ENCODE measurements around the gene FKBP1B.
"Not testable (repeated sequence)": the region's sequence is repeated elsewhere in the genome, so short reads cannot be mapped to it uniquely, and the experiment has no call there.

The FKBP1B gene

GRCh38 chr2:24109431-24109830 is 59.9 kb downstream of the FKBP1B start:
- not testable (repeated sequence) for H3K4me1 ChIP-seq (ENCODE audit: insufficient read depth, low read length); H3K9ac ChIP-seq (ENCODE audit: low read length); H3K27ac ChIP-seq (ENCODE audit: low read depth, low read length); H3K36me3 ChIP-seq (ENCODE audit: insufficient read depth, low read length); H3K27me3 ChIP-seq (ENCODE audit: control insufficient read depth in 1 of 2, insufficient read depth in 2 of 2, low read length in 2 of 2); H3K4me3 ChIP-seq (ENCODE audit: low read depth in 1 of 2, low read length in 2 of 2); H3K9me3 ChIP-seq (ENCODE audit: low read length)

DNA sequence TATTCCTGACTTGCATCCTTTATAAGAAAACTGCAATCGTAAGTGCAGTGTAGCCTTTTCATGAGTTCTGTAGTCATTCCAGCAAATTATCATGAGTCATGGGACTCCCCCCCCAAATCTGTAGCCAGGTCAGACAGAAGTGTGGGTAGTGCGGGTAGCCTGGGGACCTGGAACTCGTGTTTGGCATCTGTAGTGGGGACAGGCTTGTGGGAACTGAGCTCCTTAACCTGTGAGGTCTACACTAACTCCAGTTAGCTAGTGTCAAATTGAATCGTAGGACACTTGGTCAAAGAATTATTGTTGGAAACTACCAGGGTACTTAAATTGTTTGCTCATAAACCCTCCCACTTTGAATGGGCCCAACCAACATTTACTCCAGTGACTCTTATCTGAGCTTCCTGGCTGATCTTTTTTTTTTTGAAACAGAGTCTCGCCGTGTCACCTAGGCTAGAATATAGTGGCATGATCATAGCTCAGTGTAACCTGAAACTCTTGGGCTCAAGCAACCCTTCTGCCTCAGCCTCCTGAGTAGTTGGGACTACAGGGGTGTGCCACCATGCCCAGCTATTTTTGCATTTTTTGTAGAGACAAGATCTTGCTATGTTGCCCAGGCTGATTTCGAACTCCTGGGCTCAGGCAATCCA is 61.2 kb downstream of the FKBP1B start:
- H3K36me3 ChIP-seq (ENCODE audit: insufficient read depth, low read length): no peaks in the 10 kb centered on the region
- no peaks in the 10 kb centered on the region for H3K9me3 ChIP-seq (ENCODE audit: low read length)

GRCh38 chr2:24111407-24111901 is 61.9 kb downstream of the FKBP1B start:
- Histone ChIP-seq H3K9ac (ENCODE audit: low read length) (no peak overlapping the region), H3K27me3 (ENCODE audit: control insufficient read depth in 1 of 2, insufficient read depth in 2 of 2, low read length in 2 of 2) (no peaks in the 10 kb centered on the region), H3K9me3 (ENCODE audit: low read length) (no peaks in the 10 kb centered on the region), H3K4me3 (ENCODE audit: low read depth in 1 of 2, low read length in 2 of 2) (no peak overlapping the region), H3K4me1 (ENCODE audit: insufficient read depth, low read length) (no peaks in the 10 kb centered on the region), H3K27ac (ENCODE audit: low read depth, low read length) (no peak overlapping the region), H3K36me3 (ENCODE audit: insufficient read depth, low read length) (no peaks in the 10 kb centered on the region)

More for the DNA sequence above, 61.2 kb downstream of the FKBP1B start:
- H3K4me1 ChIP-seq (ENCODE audit: insufficient read depth, low read length): no peaks in the 10 kb centered on the region
- H3K27me3 ChIP-seq (ENCODE audit: control insufficient read depth in 1 of 2, insufficient read depth in 2 of 2, low read length in 2 of 2): no peaks in the 10 kb centered on the region
- no peak overlapping the region for H3K9ac ChIP-seq (ENCODE audit: low read length)
- H3K27ac ChIP-seq (ENCODE audit: low read depth, low read length): no peak overlapping the region
- no peak overlapping the region for H3K4me3 ChIP-seq (ENCODE audit: low read depth in 1 of 2, low read length in 2 of 2)

Data from muscle layer of colon (tissue), 2 donors.